ENCODE measurements around the gene SPEN. TPM values are rescaled to one million over a fixed set of nuclear protein-coding genes. Genes with fewer than 3 reads are reported as not detected.

SPEN gene
- total and polyA plus RNA-seq, 10 of the 15 experiments (the other 5 are each of a cell fraction or from before 2014, with no cell fraction given) = 5.2 to 58.7 (median 20.1) TPM

DNA sequence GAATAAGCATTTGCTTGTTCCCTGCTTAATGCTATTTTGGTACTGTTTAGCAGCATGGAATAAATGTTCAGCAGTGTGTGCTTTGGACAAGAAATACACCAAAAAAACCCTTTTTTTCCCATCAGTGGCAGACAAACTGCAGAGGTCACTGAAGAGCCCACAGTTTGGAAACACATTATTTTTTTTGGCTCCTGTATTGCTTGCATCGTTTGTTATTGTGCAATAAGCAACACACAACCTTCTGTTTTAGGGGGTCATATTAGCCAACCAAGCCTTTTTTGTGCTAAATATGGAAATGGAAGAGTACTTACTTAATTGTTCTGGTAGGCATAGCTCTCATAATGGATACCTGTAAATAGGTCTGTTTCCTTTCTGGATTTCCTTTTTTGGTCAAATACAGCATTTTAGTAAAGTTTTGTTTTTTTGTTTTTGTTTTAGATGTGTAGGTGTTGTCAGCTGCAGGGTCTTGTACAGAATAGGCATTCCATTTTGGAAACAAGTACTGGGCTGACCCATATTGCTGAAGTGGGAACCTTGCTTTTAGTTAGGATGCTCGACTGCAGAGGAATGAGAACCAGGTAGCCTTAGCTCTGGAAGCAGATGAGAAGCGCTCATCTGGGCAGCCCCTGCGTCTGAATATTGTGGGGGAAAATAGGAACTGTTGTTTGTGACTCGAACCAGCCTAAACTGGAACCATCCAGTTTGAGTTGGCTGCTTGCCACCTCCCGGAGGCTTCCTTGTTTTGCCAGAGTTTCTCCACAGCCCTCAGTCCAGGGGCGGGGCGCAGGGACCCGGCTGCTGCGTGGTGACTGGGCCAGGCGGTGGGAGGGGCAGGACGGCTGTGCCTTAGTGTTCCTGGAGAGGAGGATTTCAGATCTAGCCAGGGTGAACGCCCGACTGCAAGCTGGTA is 38.4 kb downstream of the SPEN start (continued):
- TF ChIP-seq, protein P1, sequence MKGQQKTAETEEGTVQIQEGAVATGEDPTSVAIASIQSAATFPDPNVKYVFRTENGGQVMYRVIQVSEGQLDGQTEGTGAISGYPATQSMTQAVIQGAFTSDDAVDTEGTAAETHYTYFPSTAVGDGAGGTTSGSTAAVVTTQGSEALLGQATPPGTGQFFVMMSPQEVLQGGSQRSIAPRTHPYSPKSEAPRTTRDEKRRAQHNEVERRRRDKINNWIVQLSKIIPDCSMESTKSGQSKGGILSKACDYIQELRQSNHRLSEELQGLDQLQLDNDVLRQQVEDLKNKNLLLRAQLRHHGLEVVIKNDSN (IDR thresholded peaks at IDR 0.05; ENCODE audit: borderline replicate concordance, extremely low read length, insufficient read depth, low read depth, low read length) = no peak
- TF ChIP-seq WRNIP1 (IDR thresholded peaks at IDR 0.05; ENCODE audit: borderline replicate concordance, low read depth, low read length) = no peak
- no peak for TF ChIP-seq ZNF622 (IDR thresholded peaks at IDR 0.05)
- no peak for TF ChIP-seq BMI1 (IDR thresholded peaks at IDR 0.05; ENCODE audit: borderline replicate concordance)
- TF ChIP-seq MXI1 (IDR thresholded peaks at IDR 0.05; ENCODE audit: low read depth, low read length) = no peak
- TF ChIP-seq, protein P2, sequence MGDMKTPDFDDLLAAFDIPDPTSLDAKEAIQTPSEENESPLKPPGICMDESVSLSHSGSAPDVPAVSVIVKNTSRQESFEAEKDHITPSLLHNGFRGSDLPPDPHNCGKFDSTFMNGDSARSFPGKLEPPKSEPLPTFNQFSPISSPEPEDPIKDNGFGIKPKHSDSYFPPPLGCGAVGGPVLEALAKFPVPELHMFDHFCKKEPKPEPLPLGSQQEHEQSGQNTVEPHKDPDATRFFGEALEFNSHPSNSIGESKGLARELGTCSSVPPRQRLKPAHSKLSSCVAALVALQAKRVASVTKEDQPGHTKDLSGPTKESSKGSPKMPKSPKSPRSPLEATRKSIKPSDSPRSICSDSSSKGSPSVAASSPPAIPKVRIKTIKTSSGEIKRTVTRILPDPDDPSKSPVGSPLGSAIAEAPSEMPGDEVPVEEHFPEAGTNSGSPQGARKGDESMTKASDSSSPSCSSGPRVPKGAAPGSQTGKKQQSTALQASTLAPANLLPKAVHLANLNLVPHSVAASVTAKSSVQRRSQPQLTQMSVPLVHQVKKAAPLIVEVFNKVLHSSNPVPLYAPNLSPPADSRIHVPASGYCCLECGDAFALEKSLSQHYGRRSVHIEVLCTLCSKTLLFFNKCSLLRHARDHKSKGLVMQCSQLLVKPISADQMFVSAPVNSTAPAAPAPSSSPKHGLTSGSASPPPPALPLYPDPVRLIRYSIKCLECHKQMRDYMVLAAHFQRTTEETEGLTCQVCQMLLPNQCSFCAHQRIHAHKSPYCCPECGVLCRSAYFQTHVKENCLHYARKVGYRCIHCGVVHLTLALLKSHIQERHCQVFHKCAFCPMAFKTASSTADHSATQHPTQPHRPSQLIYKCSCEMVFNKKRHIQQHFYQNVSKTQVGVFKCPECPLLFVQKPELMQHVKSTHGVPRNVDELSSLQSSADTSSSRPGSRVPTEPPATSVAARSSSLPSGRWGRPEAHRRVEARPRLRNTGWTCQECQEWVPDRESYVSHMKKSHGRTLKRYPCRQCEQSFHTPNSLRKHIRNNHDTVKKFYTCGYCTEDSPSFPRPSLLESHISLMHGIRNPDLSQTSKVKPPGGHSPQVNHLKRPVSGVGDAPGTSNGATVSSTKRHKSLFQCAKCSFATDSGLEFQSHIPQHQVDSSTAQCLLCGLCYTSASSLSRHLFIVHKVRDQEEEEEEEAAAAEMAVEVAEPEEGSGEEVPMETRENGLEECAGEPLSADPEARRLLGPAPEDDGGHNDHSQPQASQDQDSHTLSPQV (IDR thresholded peaks at IDR 0.05) = no peak
- TF ChIP-seq JUND (IDR thresholded peaks at IDR 0.05; ENCODE audit: low read depth, low read length) = no peak
- TF ChIP-seq, protein P3, sequence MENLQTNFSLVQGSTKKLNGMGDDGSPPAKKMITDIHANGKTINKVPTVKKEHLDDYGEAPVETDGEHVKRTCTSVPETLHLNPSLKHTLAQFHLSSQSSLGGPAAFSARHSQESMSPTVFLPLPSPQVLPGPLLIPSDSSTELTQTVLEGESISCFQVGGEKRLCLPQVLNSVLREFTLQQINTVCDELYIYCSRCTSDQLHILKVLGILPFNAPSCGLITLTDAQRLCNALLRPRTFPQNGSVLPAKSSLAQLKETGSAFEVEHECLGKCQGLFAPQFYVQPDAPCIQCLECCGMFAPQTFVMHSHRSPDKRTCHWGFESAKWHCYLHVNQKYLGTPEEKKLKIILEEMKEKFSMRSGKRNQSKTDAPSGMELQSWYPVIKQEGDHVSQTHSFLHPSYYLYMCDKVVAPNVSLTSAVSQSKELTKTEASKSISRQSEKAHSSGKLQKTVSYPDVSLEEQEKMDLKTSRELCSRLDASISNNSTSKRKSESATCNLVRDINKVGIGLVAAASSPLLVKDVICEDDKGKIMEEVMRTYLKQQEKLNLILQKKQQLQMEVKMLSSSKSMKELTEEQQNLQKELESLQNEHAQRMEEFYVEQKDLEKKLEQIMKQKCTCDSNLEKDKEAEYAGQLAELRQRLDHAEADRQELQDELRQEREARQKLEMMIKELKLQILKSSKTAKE (IDR thresholded peaks at IDR 0.05; ENCODE audit: low read depth, poor library complexity, severe bottlenecking) = no peak
- TF ChIP-seq, protein P4, sequence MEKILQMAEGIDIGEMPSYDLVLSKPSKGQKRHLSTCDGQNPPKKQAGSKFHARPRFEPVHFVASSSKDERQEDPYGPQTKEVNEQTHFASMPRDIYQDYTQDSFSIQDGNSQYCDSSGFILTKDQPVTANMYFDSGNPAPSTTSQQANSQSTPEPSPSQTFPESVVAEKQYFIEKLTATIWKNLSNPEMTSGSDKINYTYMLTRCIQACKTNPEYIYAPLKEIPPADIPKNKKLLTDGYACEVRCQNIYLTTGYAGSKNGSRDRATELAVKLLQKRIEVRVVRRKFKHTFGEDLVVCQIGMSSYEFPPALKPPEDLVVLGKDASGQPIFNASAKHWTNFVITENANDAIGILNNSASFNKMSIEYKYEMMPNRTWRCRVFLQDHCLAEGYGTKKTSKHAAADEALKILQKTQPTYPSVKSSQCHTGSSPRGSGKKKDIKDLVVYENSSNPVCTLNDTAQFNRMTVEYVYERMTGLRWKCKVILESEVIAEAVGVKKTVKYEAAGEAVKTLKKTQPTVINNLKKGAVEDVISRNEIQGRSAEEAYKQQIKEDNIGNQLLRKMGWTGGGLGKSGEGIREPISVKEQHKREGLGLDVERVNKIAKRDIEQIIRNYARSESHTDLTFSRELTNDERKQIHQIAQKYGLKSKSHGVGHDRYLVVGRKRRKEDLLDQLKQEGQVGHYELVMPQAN (conservative IDR thresholded peaks at IDR 0.05) = no peak
- TF ChIP-seq MEF2B (IDR thresholded peaks at IDR 0.05; ENCODE audit: partially characterized antibody, poor library complexity, severe bottlenecking) = no peak
- no peak for TF ChIP-seq MYC (IDR thresholded peaks at IDR 0.05; ENCODE audit: insufficient read depth, insufficient read length, insufficient replicate concordance, low read length, severe bottlenecking)
- no peak for TF ChIP-seq ASH2L (IDR thresholded peaks at IDR 0.05; ENCODE audit: borderline replicate concordance, low read depth)
- TF ChIP-seq ZSCAN29 (IDR thresholded peaks at IDR 0.05) = no peak
- TF ChIP-seq TAF1 (IDR thresholded peaks at IDR 0.05; ENCODE audit: borderline replicate concordance, low read depth, low read length) = no peak
- no peak for TF ChIP-seq ZNF24 (IDR thresholded peaks at IDR 0.05)
- no peak for TF ChIP-seq FOS (IDR thresholded peaks at IDR 0.05; ENCODE audit: borderline replicate concordance, extremely low read depth, insufficient read length)
- TF ChIP-seq IKZF2 (IDR thresholded peaks at IDR 0.05) = peak; percentile 55 to 69; a peak in 3 of 4 replicates
- peak; percentile 46 for TF ChIP-seq SMAD1 (IDR thresholded peaks at IDR 0.05; ENCODE audit: low read depth, partially characterized antibody)
- TF ChIP-seq SUZ12 (IDR thresholded peaks at IDR 0.05; ENCODE audit: unreplicated experiment) = no peak
